Endothelial cell of umbilical vein (primary cell): ENCODE data around the gene RABEP1. TPM values are rescaled to one million over a fixed set of nuclear protein-coding genes. Genes with fewer than 3 reads are reported as not detected.

Experiments used
- BruUV-seq: library from RNA; stranded (reverse); fragments of 400-500 nt; replicated peaks from 2 replicates; lab custom pipeline; 2021; lab: Mats Ljungman, UMichigan
- CTCF ChIA-PET: fragments of 300-600, 350-600 bp; sonication (Branson Sonifier 250); formaldehyde crosslinking; loops from one replicate; lab custom pipeline; 2021; ENCODE audit warnings: antibody characterized with exemption, inconsistent platforms; lab: Charles Lee
- POLR2A ChIA-PET: fragments of 300-600, 350-600 bp; sonication (Branson Sonifier 250); formaldehyde crosslinking; loops from one replicate; lab custom pipeline; 2021; ENCODE audit warnings: antibody characterized with exemption, inconsistent platforms; lab: Charles Lee
- DNase-seq: peaks from one replicate; pipeline ENCODE4 v3.0.0-alpha.2; 2011; ENCODE audit warnings: low read depth, low spot score
- FAIRE-seq: peaks from 2 replicates; lab custom pipeline; 2011; peaks lifted over from hg19 to GRCh38; lab: Jason Lieb, UNC
- H2AFZ ChIP-seq: 2 replicates; pipeline ENCODE4 v1.6.0; 2012; ENCODE audit warnings: low read depth, low read length, control low read depth, inconsistent platforms
- H3K27ac ChIP-seq: 2 replicates; pipeline ENCODE4 v1.5.1; 2011; ENCODE audit warnings: low read depth, mild to moderate bottlenecking, control low read depth, low read length, moderate library complexity; ENCODE audit not compliant: insufficient read depth
- H3K27me3 ChIP-seq, 2 experiments: 2 replicates each; pipeline versions ENCODE4 v1.6.0 to v1.6.1; 2011; ENCODE audit warnings: low read length in 2 of 2, mixed read lengths in 1 of 2; ENCODE audit not compliant: control insufficient read depth in 2 of 2, insufficient read depth in 2 of 2
- H3K36me3 ChIP-seq, 2 experiments: 2 replicates in 1 of 2; 3 replicates in 1 of 2; pipeline ENCODE4 v1.5.1; 2011; ENCODE audit warnings: low read length in 2 of 2, mild to moderate bottlenecking in 1 of 2, moderate library complexity in 1 of 2; ENCODE audit not compliant: control insufficient read depth in 2 of 2, insufficient read depth in 2 of 2; ENCODE audit errors: extremely low read depth in 1 of 2
- H3K4me1 ChIP-seq: 3 replicates; pipeline ENCODE4 v1.5.1; 2011; ENCODE audit warnings: mild to moderate bottlenecking, low read length; ENCODE audit not compliant: control insufficient read depth, insufficient read depth; ENCODE audit errors: extremely low read depth
- H3K4me2 ChIP-seq: 2 replicates; pipeline ENCODE4 v1.6.1; 2011; ENCODE audit warnings: low read length, control low read depth, mixed read lengths; ENCODE audit not compliant: insufficient read depth
- H3K4me3 ChIP-seq, 3 experiments: fragments of 200-600 bp in 1 of 3; sonication (generic), shearing (Covaris generic) in 1 of 3; replicated peaks in 1 of 3; 2 replicates each; pipeline ENCODE4 v1.5.1; 2011 to 2016; ENCODE audit warnings: control low read depth in 3 of 3, low read length in 3 of 3, mild to moderate bottlenecking in 2 of 3, inconsistent platforms in 1 of 3, low read depth in 1 of 3, moderate library complexity in 1 of 3; ENCODE audit not compliant: insufficient read depth in 1 of 3
- H3K79me2 ChIP-seq: 2 replicates; pipeline ENCODE4 v1.6.0; 2012; ENCODE audit warnings: low read length, inconsistent platforms; ENCODE audit not compliant: control insufficient read depth, insufficient read depth
- H3K9ac ChIP-seq: replicated peaks from 2 replicates; pipeline ENCODE3; 2011; ENCODE audit warnings: low read length, control low read depth; ENCODE audit not compliant: insufficient read depth; ENCODE audit errors: extremely low read depth
- H3K9me1 ChIP-seq: replicated peaks from 3 replicates; pipeline ENCODE4 v1.6.0; 2011; ENCODE audit warnings: mild to moderate bottlenecking, low read length; ENCODE audit not compliant: control insufficient read depth, insufficient read depth; ENCODE audit errors: extremely low read depth
- H3K9me3 ChIP-seq: replicated peaks from 2 replicates; pipeline ENCODE4 v1.5.1; 2012; ENCODE audit warnings: low read length, inconsistent platforms; ENCODE audit not compliant: control insufficient read depth, insufficient read depth
- H4K20me1 ChIP-seq: replicated peaks from 2 replicates; pipeline ENCODE3; 2011; ENCODE audit warnings: mild to moderate bottlenecking, low read length; ENCODE audit not compliant: control insufficient read depth, insufficient read depth; ENCODE audit errors: extremely low read depth
- EZH2 ChIP-seq: IDR thresholded peaks from 2 replicates; pipeline ENCODE4 v1.6.1; 2012; ENCODE audit warnings: borderline replicate concordance, low read depth, mild to moderate bottlenecking, moderate library complexity, low read length, inconsistent platforms; ENCODE audit not compliant: severe bottlenecking
- FOS ChIP-seq: IDR thresholded peaks from 2 replicates; pipeline ENCODE4 v1.6.1; 2011; ENCODE audit warnings: mild to moderate bottlenecking, low read length, moderate library complexity, borderline replicate concordance; ENCODE audit not compliant: insufficient read depth
- GATA2 ChIP-seq: IDR thresholded peaks from 2 replicates; pipeline ENCODE4 v1.7.0; 2011; ENCODE audit warnings: low read depth, mild to moderate bottlenecking, moderate library complexity, mixed read lengths, low read length; ENCODE audit not compliant: insufficient read length, insufficient read depth
- JUN ChIP-seq: IDR thresholded peaks from 2 replicates; pipeline ENCODE4 v1.6.1; 2011; ENCODE audit warnings: borderline replicate concordance, low read depth; ENCODE audit not compliant: insufficient read length, insufficient read depth
- MYC ChIP-seq: IDR thresholded peaks from one replicate; pipeline ENCODE4 v1.6.1; 2011; ENCODE audit warnings: mild to moderate bottlenecking, low read depth, low read length
- POLR2A ChIP-seq: IDR thresholded peaks from 2 replicates; pipeline ENCODE4 v1.6.1; 2012; ENCODE audit warnings: low read depth, mild to moderate bottlenecking, control low read depth, low read length
- POLR2AphosphoS5 ChIP-seq: IDR thresholded peaks from 2 replicates; pipeline ENCODE4 v1.6.1; 2012; ENCODE audit warnings: low read depth, mild to moderate bottlenecking, control low read depth, low read length, moderate library complexity; ENCODE audit not compliant: insufficient read depth
- dilution Hi-C: fragments of 300-500 bp; cut with MboI; formaldehyde crosslinking; loops from one replicate; pipeline ENCODE4 v1.15.0; 2019; ENCODE audit warnings: low sequenced_read_pairs; ENCODE audit not compliant: extremely low pct_ligation_motif_present
- intact Hi-C: fragments of 100-400 bp; cut with micrococcal nuclease; formaldehyde crosslinking; loops from one replicate; pipeline ENCODE4 v1.10.0; 2022
- polyA plus RNA-seq, 4 experiments: library from polyadenylated mRNA; depleted of rRNA in 3 of 4; stranded (reverse) in 3 of 4; unstranded in 1 of 4; fragments of >200 nt; gene quantifications; 2 replicates each; pipeline versions ENCODE4 v1.2.1 to v1.2.3, GENCODE V29; 2011 to 2012; ENCODE audit warnings: missing spikeins in 1 of 4
- total RNA-seq: library from RNA; stranded (reverse); gene quantifications from 2 replicates; pipeline ENCODE4 v1.2.3, GENCODE V29; 2021
- TF ChIP-seq, protein P1 (sequence below), 2 donors: IDR thresholded peaks; 1 replicate in 1 of 2; 2 replicates in 1 of 2; pipeline ENCODE4 v1.5.1; 2011; ENCODE audit warnings: low read length in 2 of 2, mild to moderate bottlenecking in 2 of 2, moderate library complexity in 2 of 2, control low read depth in 1 of 2, inconsistent platforms in 1 of 2, low read depth in 1 of 2; ENCODE audit not compliant: insufficient read depth in 1 of 2; ENCODE audit errors: extremely low read depth in 1 of 2
- TF ChIP-seq, protein P2 (sequence below): IDR thresholded peaks from 2 replicates; pipeline ENCODE4 v1.6.1; 2011; ENCODE audit not compliant: insufficient read depth, insufficient read length

Gene RABEP1
- total and polyA plus RNA-seq, 2 donors (not counting 3 experiments of a cell fraction or from before 2014, with no cell fraction given): 10.1 to 54.8 TPM

GRCh38 chr17:5344914-5345313, 62.8 kb downstream of the RABEP1 start:
- H3K79me2 ChIP-seq: no peaks in the 10 kb centered on the region
- H3K9me1 ChIP-seq: no peaks in the 10 kb centered on the region
- TF ChIP-seq, protein P1, sequence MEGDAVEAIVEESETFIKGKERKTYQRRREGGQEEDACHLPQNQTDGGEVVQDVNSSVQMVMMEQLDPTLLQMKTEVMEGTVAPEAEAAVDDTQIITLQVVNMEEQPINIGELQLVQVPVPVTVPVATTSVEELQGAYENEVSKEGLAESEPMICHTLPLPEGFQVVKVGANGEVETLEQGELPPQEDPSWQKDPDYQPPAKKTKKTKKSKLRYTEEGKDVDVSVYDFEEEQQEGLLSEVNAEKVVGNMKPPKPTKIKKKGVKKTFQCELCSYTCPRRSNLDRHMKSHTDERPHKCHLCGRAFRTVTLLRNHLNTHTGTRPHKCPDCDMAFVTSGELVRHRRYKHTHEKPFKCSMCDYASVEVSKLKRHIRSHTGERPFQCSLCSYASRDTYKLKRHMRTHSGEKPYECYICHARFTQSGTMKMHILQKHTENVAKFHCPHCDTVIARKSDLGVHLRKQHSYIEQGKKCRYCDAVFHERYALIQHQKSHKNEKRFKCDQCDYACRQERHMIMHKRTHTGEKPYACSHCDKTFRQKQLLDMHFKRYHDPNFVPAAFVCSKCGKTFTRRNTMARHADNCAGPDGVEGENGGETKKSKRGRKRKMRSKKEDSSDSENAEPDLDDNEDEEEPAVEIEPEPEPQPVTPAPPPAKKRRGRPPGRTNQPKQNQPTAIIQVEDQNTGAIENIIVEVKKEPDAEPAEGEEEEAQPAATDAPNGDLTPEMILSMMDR (IDR thresholded peaks at IDR 0.05; ENCODE audit: extremely low read depth in 1 of 2, insufficient read depth in 1 of 2, low read depth in 1 of 2, low read length in 2 of 2): no peak
- TF ChIP-seq POLR2A: no peak
- TF ChIP-seq MYC: no peak
- no peak for TF ChIP-seq FOS
- TF ChIP-seq GATA2: no peak
- TF ChIP-seq, protein P2, sequence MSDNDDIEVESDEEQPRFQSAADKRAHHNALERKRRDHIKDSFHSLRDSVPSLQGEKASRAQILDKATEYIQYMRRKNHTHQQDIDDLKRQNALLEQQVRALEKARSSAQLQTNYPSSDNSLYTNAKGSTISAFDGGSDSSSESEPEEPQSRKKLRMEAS: no peak
- TF ChIP-seq POLR2AphosphoS5: no peak
- TF ChIP-seq EZH2: no peak
- TF ChIP-seq JUN: no peak
- intact Hi-C loops: no loop called here
- CTCF ChIA-PET: no interaction called here
- no peak overlapping the region for H3K4me2 ChIP-seq
- BruUV-seq: no TSS peak
- no peaks in the 10 kb centered on the region for H4K20me1 ChIP-seq
- H3K9ac ChIP-seq: no peak overlapping the region
- dilution Hi-C loops: no loop called here
- no peak overlapping the region for H2AFZ ChIP-seq
- H3K4me3 ChIP-seq: no peak overlapping the region
- H3K4me1 ChIP-seq: no peaks in the 10 kb centered on the region
- POLR2A ChIA-PET: no interaction called here
- DNase-seq (no peak), FAIRE-seq (no peak)
- H3K9me3 ChIP-seq: no peaks in the 10 kb centered on the region
- peaks cover 3 to 4% of the 10 kb centered on the region in 2 experiments for H3K36me3 ChIP-seq
- H3K27me3 ChIP-seq: no peaks in the 10 kb centered on the region
- no peak overlapping the region for H3K27ac ChIP-seq
